DND-41 (cell line): ENCODE measurements around the gene SLIT1.

Experiments used
- ATAC-seq: fragments of 200-7000 bp; cut with Tn5 transposase; 3 replicates; pipeline ENCODE4 v1.9.1; 2021; ENCODE audit warnings: low read depth; ENCODE audit not compliant: insufficient read depth
- DNase-seq: peaks from one replicate; pipeline ENCODE4 v3.0.0-alpha.2; 2020
- H2AFZ ChIP-seq: 2 replicates; pipeline ENCODE4 v1.6.0; 2012; ENCODE audit warnings: low read depth, low read length
- H3K27ac ChIP-seq: 2 replicates; pipeline ENCODE4 v1.5.1; 2012; ENCODE audit warnings: low read length, inconsistent platforms
- H3K27me3 ChIP-seq: fragments of 200-600 bp; sonication (generic); 2 replicates; pipeline ENCODE4 v1.6.0; 2012; ENCODE audit warnings: low read length, mild to moderate bottlenecking, inconsistent platforms; ENCODE audit not compliant: insufficient read depth, poor library complexity
- H3K36me3 ChIP-seq: 2 replicates; pipeline ENCODE4 v1.5.1; 2012; ENCODE audit warnings: low read length, inconsistent platforms; ENCODE audit not compliant: insufficient read depth
- H3K4me1 ChIP-seq: 2 replicates; pipeline ENCODE4 v1.5.1; 2012; ENCODE audit warnings: mild to moderate bottlenecking, low read length; ENCODE audit not compliant: insufficient read depth
- H3K4me2 ChIP-seq: 2 replicates; pipeline ENCODE4 v1.6.0; 2012; ENCODE audit warnings: mild to moderate bottlenecking, moderate library complexity, low read length, inconsistent platforms; ENCODE audit not compliant: insufficient read depth
- H3K4me3 ChIP-seq, 2 experiments: fragments of 200-600 bp in 1 of 2; shearing (Covaris generic) in 1 of 2; 2 replicates each; pipeline ENCODE4 v1.5.1; 2012 to 2016; ENCODE audit warnings: inconsistent platforms in 2 of 2, low read length in 2 of 2, mild to moderate bottlenecking in 2 of 2, low read depth in 1 of 2, moderate library complexity in 1 of 2
- H3K79me2 ChIP-seq: 2 replicates; pipeline ENCODE4 v1.6.0; 2012; ENCODE audit warnings: low read length, inconsistent platforms; ENCODE audit not compliant: insufficient read depth
- H3K9ac ChIP-seq: 2 replicates; pipeline ENCODE4 v1.6.0; 2012; ENCODE audit warnings: low read depth, mild to moderate bottlenecking, inconsistent platforms, low read length, moderate library complexity
- H3K9me3 ChIP-seq: 2 replicates; pipeline ENCODE4 v1.5.1; 2012; ENCODE audit warnings: low read length, moderate library complexity, mild to moderate bottlenecking, inconsistent platforms; ENCODE audit not compliant: insufficient read depth, severe bottlenecking
- H4K20me1 ChIP-seq: 2 replicates; pipeline ENCODE4 v1.6.0; 2012; ENCODE audit warnings: low read length; ENCODE audit not compliant: insufficient read depth
- CTCF ChIP-seq: IDR thresholded peaks from 2 replicates; pipeline ENCODE4 v1.5.1; 2012; ENCODE audit warnings: borderline replicate concordance, low read length, moderate library complexity, mild to moderate bottlenecking; ENCODE audit not compliant: poor library complexity, severe bottlenecking; ENCODE audit errors: extremely low read depth
- EZH2 ChIP-seq: IDR thresholded peaks from 3 replicates; pipeline ENCODE4 v1.6.1; 2012; ENCODE audit warnings: borderline replicate concordance, low read depth, mild to moderate bottlenecking, moderate library complexity, low read length, inconsistent platforms; ENCODE audit not compliant: severe bottlenecking

The SLIT1 gene

GRCh38 chr10:97157578-97158095 is 28.1 kb downstream of the SLIT1 start:
- ATAC-seq, result no peak

GRCh38 chr10:97154781-97155180 is 31.0 kb downstream of the SLIT1 start:
- H3K4me3 ChIP-seq, result no peak overlapping the region
- H3K36me3 ChIP-seq, result no peaks in the 10 kb centered on the region
- ATAC-seq (no peak), DNase-seq (no peak)
- no peak for TF ChIP-seq EZH2
- no peak for TF ChIP-seq CTCF
- H3K4me2 ChIP-seq, result no peak overlapping the region
- no peak overlapping the region for H3K27ac ChIP-seq
- no peak overlapping the region for H3K9ac ChIP-seq
- H3K27me3 ChIP-seq, result peaks cover 4% of the 10 kb centered on the region
- H3K4me1 ChIP-seq, result no peaks in the 10 kb centered on the region
- H3K79me2 ChIP-seq, result no peaks in the 10 kb centered on the region
- H3K9me3 ChIP-seq, result no peaks in the 10 kb centered on the region
- H4K20me1 ChIP-seq, result no peaks in the 10 kb centered on the region
- no peak overlapping the region for H2AFZ ChIP-seq

More at GRCh38 chr10:97157578-97158095, 28.1 kb downstream of the SLIT1 start:
- Histone ChIP-seq H3K27me3 (peaks cover 4% of the 10 kb centered on the region), H3K4me2 (no peak overlapping the region), H3K36me3 (no peaks in the 10 kb centered on the region), H3K4me1 (no peaks in the 10 kb centered on the region), H3K9ac (no peak overlapping the region), H3K4me3 (no peak overlapping the region), H3K27ac (no peak overlapping the region), H4K20me1 (no peaks in the 10 kb centered on the region), H2AFZ (no peak overlapping the region), H3K9me3 (no peaks in the 10 kb centered on the region), H3K79me2 (no peaks in the 10 kb centered on the region)
- no peak for DNase-seq
- TF ChIP-seq CTCF, result no peak
- no peak for TF ChIP-seq EZH2

- Histone ChIP-seq H3K79me2 (no peaks in the 10 kb centered on the region), H3K4me2 (no peak overlapping the region), H3K9ac (no peak overlapping the region), H2AFZ (no peak overlapping the region), H3K4me3 (no peak overlapping the region), H3K36me3 (no peaks in the 10 kb centered on the region), H3K4me1 (no peaks in the 10 kb centered on the region), H3K9me3 (no peaks in the 10 kb centered on the region), H3K27me3 (no peaks in the 10 kb centered on the region), H3K27ac (no peak overlapping the region), H4K20me1 (no peaks in the 10 kb centered on the region)
- no peak for DNase-seq
- ATAC-seq, result no peak
- TF ChIP-seq EZH2, result no peak
- no peak for TF ChIP-seq CTCF
Observed at GRCh38 chr10:97154162-97154561, 31.6 kb downstream of the SLIT1 start.

- Histone ChIP-seq H3K4me3 (no peak overlapping the region), H3K79me2 (no peaks in the 10 kb centered on the region), H4K20me1 (no peaks in the 10 kb centered on the region), H3K27me3 (no peaks in the 10 kb centered on the region), H3K36me3 (no peaks in the 10 kb centered on the region), H3K27ac (no peak overlapping the region), H2AFZ (no peak overlapping the region), H3K9me3 (no peaks in the 10 kb centered on the region), H3K4me2 (no peak overlapping the region), H3K4me1 (no peaks in the 10 kb centered on the region), H3K9ac (no peak overlapping the region)
- DNase-seq, result no peak
- no peak for TF ChIP-seq EZH2
- TF ChIP-seq CTCF, result no peak
- no peak for ATAC-seq
Observed at GRCh38 chr10:97153270-97153850, 32.4 kb downstream of the SLIT1 start.
